Stimulated activated CD8-positive, alpha-beta memory T cell treated with anti-CD3 and anti-CD28 coated beads, Interleukin-7, amount 100 ng/mL, for 24 hours (primary cell): ENCODE data around the gene PCDHGA6.

ENCODE experiments used
- DNase-seq: peaks from one replicate; pipeline ENCODE4 v3.0.0-alpha.2; 2020; ENCODE audit warnings: low read depth

The PCDHGA6 gene

DNA sequence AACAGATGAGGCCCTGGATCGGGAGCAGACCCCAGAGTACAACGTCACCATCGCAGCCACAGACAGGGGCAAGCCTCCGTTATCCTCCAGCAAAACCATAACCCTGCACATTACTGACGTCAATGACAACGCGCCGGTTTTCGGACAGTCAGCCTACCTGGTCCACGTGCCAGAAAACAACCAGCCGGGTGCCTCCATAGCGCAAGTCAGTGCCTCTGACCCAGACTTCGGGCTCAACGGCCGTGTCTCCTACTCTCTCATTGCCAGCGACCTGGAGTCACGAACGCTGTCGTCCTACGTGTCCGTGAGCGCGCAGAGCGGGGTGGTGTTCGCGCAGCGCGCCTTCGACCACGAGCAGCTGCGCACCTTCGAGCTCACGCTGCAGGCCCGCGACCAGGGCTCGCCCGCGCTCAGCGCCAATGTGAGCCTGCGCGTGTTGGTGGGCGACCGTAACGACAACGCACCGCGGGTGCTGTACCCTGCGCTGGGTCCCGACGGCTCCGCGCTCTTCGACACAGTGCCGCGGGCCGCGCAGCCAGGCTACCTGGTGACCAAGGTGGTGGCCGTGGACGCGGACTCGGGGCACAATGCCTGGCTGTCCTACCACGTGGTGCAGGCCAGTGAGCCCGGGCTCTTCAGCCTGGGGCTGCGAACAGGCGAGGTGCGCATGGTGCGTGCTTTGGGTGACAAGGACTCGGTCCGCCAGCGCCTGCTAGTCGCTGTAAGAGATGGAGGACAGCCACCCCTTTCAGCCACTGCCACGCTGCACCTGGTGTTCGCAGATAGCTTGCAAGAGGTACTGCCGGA is 45.6 kb downstream of the PCDHGA6 start:
- DNase-seq: no peak

DNA sequence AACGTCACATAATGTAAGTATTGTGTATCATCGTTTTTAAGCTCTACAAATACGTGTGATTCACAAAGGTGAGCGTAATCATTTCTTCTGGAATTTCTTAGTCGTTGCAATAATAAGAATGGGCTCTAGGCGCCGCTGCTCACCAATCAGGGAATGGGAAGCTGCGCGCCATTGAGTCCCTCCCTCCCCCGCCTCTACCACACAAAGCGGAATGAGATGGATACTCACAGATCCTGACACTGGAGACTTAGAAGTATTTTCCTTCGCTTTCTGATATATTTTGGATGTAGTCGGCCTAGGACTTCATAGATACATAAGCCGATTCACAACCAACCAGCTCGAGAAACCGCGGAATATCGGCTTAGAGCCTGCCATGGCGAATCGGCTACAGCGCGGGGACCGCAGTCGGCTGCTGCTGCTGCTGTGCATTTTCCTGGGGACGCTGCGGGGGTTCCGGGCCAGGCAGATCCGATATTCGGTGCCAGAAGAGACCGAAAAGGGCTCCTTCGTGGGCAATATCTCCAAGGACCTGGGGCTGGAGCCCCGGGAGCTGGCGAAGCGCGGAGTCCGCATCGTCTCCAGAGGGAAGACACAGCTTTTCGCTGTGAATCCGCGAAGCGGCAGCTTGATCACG is 47.3 kb downstream of the PCDHGA6 start, which contains the start of gene PCDHGA11:
TSS of gene PCDHGA11 (plus strand) at position 197 of the 634 bp plus-strand sequence. CDS start at position 374, 177 bp downstream.
- DNase-seq: no peak

DNA sequence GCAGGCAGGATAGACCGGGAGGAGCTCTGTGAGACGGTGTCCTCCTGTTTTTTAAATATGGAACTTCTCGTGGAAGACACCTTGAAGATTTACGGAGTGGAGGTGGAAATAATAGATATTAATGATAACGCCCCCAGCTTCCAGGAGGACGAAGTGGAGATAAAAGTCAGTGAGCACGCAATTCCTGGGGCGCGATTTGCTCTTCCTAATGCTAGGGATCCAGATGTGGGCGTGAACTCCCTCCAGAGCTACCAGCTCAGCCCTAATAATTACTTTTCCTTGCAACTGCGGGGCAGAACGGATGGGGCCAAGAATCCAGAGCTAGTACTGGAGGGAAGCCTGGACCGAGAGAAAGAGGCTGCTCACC is 47.8 kb downstream of the PCDHGA6 start:
- no peak for DNase-seq

DNA sequence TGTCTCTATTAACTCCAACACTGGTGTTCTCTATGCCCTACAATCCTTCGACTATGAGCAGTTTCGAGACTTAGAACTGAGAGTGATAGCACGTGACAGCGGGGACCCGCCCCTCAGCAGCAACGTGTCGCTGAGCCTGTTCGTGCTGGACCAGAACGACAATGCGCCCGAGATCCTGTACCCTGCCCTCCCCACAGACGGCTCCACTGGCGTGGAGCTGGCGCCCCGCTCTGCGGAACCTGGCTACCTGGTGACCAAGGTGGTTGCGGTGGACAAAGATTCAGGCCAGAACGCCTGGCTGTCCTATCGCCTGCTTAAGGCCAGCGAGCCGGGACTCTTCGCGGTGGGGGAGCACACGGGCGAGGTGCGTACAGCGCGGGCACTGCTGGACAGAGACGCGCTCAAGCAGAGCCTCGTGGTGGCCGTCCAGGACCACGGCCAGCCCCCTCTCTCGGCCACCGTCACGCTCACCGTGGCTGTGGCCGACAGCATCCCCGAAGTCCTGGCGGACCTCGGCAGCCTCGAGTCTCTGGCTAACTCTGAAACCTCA is 49.1 kb downstream of the PCDHGA6 start:
- DNase-seq: no peak

DNA sequence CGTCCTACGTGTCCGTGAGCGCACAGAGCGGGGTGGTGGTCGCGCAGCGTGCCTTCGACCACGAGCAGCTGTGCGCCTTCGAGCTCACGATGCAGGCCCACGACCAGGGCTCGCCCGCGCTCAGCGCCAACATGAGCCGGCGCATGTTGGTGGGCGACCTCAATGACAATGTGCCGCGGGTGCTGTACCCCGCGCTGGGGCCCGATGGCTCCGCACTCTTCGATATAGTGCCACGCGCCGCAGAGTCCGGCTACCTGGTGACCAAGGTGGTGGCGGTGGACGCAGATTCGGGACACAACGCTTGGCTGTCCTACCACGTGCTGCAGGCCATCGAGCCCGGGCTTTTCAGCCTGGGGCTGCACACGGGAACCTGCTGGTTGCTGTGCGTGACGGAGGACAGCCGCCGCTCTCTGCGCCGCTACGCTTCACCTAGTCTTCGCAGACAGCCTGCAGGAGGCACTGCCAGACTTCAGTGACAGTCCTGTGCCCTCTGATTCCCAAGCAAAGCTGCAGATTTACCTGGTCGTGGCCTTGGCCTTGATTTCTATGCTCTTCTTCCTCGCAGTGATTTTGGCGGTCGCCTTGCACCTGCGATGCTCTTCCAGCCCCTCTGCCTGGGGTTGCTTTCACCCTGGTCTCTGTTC is 54.2 kb downstream of the PCDHGA6 start:
- no peak for DNase-seq
